Keratinocyte (primary cell): ENCODE results near the gene GPR176. TPM values are rescaled to one million over a fixed set of nuclear protein-coding genes. Genes with fewer than 3 reads are reported as not detected.

Experiments
- DNase-seq: peaks from one replicate; pipeline ENCODE4 v3.0.0-alpha.2; 2011; ENCODE audit warnings: low read depth, missing footprints, low spot score
- FAIRE-seq: peaks from 2 replicates; lab custom pipeline; 2011; peaks lifted over from hg19 to GRCh38; lab: Jason Lieb, UNC
- H2AFZ ChIP-seq: 2 replicates; pipeline ENCODE4 v1.6.0; 2012; ENCODE audit warnings: low read length, control low read depth, inconsistent platforms; ENCODE audit not compliant: control insufficient read depth
- H3K27ac ChIP-seq: 2 replicates; pipeline ENCODE4 v1.5.1; 2011; ENCODE audit warnings: low read length; ENCODE audit not compliant: control insufficient read depth, insufficient read depth
- H3K27me3 ChIP-seq: 3 replicates; pipeline ENCODE4 v1.6.0; 2011; ENCODE audit warnings: low read length; ENCODE audit not compliant: control insufficient read depth, insufficient read depth; ENCODE audit errors: extremely low read depth
- H3K36me3 ChIP-seq, 2 experiments: 2 replicates in 1 of 2; 3 replicates in 1 of 2; pipeline ENCODE4 v1.5.1; 2011; ENCODE audit warnings: low read length in 2 of 2, mild to moderate bottlenecking in 1 of 2; ENCODE audit not compliant: control insufficient read depth in 2 of 2, insufficient read depth in 2 of 2; ENCODE audit errors: extremely low read depth in 1 of 2
- H3K4me1 ChIP-seq: 3 replicates; pipeline ENCODE4 v1.5.1; 2011; ENCODE audit warnings: low read length; ENCODE audit not compliant: control insufficient read depth, insufficient read depth; ENCODE audit errors: extremely low read depth
- H3K4me2 ChIP-seq: 3 replicates; pipeline ENCODE4 v1.6.0; 2011; ENCODE audit warnings: low read depth, low read length; ENCODE audit not compliant: control insufficient read depth, insufficient read depth; ENCODE audit errors: extremely low read depth
- H3K4me3 ChIP-seq, 3 experiments: fragments of 200-600 bp in 1 of 3; sonication (generic) in 1 of 3; 2 replicates in 2 of 3; 3 replicates in 1 of 3; pipeline ENCODE4 v1.5.1; 2011 to 2016; ENCODE audit warnings: low read length in 3 of 3, mild to moderate bottlenecking in 3 of 3, control low read depth in 2 of 3, inconsistent platforms in 1 of 3, low read depth in 1 of 3, mixed read lengths in 1 of 3, mixed run types in 1 of 3, moderate library complexity in 1 of 3; ENCODE audit not compliant: control insufficient read depth in 2 of 3, insufficient read depth in 2 of 3; ENCODE audit errors: extremely low read depth in 1 of 3
- H3K79me2 ChIP-seq: 2 replicates; pipeline ENCODE4 v1.6.0; 2012; ENCODE audit warnings: low read length; ENCODE audit not compliant: control insufficient read depth, insufficient read depth
- H3K9ac ChIP-seq: 3 replicates; pipeline ENCODE4 v1.6.0; 2011; ENCODE audit warnings: low read length; ENCODE audit not compliant: control insufficient read depth, insufficient read depth; ENCODE audit errors: extremely low read depth
- H3K9me1 ChIP-seq: 3 replicates; pipeline ENCODE4 v1.6.0; 2011; ENCODE audit warnings: low read length; ENCODE audit not compliant: control insufficient read depth, insufficient read depth; ENCODE audit errors: extremely low read depth
- H3K9me3 ChIP-seq: 2 replicates; pipeline ENCODE4 v1.5.1; 2012; ENCODE audit warnings: low read depth, low read length; ENCODE audit not compliant: control insufficient read depth
- H4K20me1 ChIP-seq: 3 replicates; pipeline ENCODE4 v1.6.0; 2011; ENCODE audit warnings: low read length; ENCODE audit not compliant: control insufficient read depth, insufficient read depth; ENCODE audit errors: extremely low read depth
- EZH2 ChIP-seq: IDR thresholded peaks from one replicate; pipeline ENCODE4 v1.6.1; 2012; ENCODE audit warnings: inconsistent platforms, mild to moderate bottlenecking, low read length, moderate library complexity
- dilution Hi-C: fragments of 300-500 bp; cut with MboI; formaldehyde crosslinking; loops from one replicate; pipeline ENCODE4 v1.7.0; 2020; ENCODE audit warnings: low sequenced_read_pairs; ENCODE audit not compliant: extremely low pct_ligation_motif_present
- polyA plus RNA-seq, 5 experiments: library from polyadenylated mRNA; depleted of rRNA in 3 of 5; stranded (reverse) in 3 of 5; stranded (forward) in 1 of 5; unstranded in 1 of 5; fragments of >200 nt; gene quantifications; 1 replicate in 1 of 5; 2 replicates in 3 of 5; 3 replicates in 1 of 5; pipeline versions ENCODE4 v1.2.1 to v1.2.3, GENCODE V29; 2011 to 2012; ENCODE audit warnings: missing spikeins in 2 of 5, low read depth in 1 of 5, low replicate concordance in 1 of 5
- TF ChIP-seq, protein P1 (sequence below), 3 experiments: IDR thresholded peaks in 1 of 3; conservative IDR thresholded peaks in 1 of 3; optimal IDR thresholded peaks in 1 of 3; 2 replicates in 2 of 3; 3 replicates in 1 of 3; pipeline versions ENCODE3 to v1.5.1; 2011; ENCODE audit warnings: low read length in 3 of 3, mild to moderate bottlenecking in 3 of 3, moderate library complexity in 2 of 3, control low read depth in 1 of 3, inconsistent platforms in 1 of 3; ENCODE audit not compliant: insufficient read depth in 2 of 3; ENCODE audit errors: extremely low read depth in 1 of 3

Gene GPR176
- polyA plus RNA-seq, 1 donor (not counting 4 experiments of a cell fraction or from before 2014, with no cell fraction given): 12.5 TPM

DNA sequence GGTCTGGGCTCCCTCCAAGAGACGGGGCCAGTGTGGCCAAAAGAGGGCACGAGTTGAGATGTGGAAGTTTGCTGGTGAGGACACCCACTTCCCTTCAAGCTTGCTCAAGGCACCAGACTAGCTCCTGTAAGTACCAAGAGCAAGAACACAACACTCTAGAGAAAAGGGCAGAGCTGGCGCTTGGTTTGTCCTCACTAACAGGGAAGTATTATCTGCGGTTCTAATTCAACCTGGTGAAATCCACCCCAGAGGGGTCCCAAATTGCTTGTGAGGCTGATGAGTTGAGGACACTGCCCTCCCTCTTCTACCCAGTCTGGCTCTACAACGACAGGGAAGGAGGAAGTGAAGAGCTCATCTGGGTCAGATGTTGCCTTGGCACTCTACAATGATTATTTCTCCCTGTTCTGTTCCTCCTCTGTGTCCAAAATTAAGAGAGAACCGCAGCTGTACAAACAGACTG lies 120.5 kb downstream of the GPR176 start:
- TF ChIP-seq, protein P1, sequence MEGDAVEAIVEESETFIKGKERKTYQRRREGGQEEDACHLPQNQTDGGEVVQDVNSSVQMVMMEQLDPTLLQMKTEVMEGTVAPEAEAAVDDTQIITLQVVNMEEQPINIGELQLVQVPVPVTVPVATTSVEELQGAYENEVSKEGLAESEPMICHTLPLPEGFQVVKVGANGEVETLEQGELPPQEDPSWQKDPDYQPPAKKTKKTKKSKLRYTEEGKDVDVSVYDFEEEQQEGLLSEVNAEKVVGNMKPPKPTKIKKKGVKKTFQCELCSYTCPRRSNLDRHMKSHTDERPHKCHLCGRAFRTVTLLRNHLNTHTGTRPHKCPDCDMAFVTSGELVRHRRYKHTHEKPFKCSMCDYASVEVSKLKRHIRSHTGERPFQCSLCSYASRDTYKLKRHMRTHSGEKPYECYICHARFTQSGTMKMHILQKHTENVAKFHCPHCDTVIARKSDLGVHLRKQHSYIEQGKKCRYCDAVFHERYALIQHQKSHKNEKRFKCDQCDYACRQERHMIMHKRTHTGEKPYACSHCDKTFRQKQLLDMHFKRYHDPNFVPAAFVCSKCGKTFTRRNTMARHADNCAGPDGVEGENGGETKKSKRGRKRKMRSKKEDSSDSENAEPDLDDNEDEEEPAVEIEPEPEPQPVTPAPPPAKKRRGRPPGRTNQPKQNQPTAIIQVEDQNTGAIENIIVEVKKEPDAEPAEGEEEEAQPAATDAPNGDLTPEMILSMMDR (optimal IDR thresholded peaks at IDR 0.05 in 1 of 3, IDR thresholded peaks at IDR 0.05 in 1 of 3, conservative IDR thresholded peaks at IDR 0.05 in 1 of 3; ENCODE audit: extremely low read depth in 1 of 3, insufficient read depth in 2 of 3, low read length in 3 of 3): no peak
- TF ChIP-seq EZH2: no peak
- dilution Hi-C loops: loop anchor here (25.0 kb wide), 1 partner anchor 113 kb away; the partner anchor contains the start of gene GPR176
- peaks cover 11% of the 10 kb centered on the region for H3K4me1 ChIP-seq

DNA sequence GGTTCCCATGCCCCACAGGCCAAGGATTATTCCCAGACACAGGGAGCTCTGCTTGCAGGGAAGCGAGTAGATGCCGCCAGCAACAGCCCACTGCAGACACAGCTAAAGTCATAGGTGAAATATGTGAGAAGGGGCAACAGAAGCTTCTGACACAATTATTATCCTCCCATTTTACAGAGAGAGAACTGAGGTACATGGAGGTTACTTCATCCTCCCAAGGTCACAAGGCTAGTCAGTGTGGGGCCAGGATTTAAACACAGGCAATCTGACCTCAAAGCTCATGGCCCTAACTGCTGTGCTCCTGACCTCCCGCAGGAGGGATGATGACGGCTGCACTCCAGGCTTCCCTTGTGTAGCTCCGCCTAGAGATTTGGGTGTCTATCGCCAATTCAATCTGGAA lies 121.7 kb downstream of the GPR176 start:
- Histone ChIP-seq H3K27ac (no peak overlapping the region), H3K9me3 (no peaks in the 10 kb centered on the region), H3K36me3 (peaks cover 0 to 15% of the 10 kb centered on the region in 2 experiments), H3K4me1 (no peaks in the 10 kb centered on the region), H3K9me1 (no peaks in the 10 kb centered on the region), H3K9ac (no peak overlapping the region), H3K4me2 (no peak overlapping the region), H3K79me2 (peaks cover under 1% of the 10 kb centered on the region), H2AFZ (no peak overlapping the region), H3K4me3 (no peak overlapping the region), H4K20me1 (no peaks in the 10 kb centered on the region), H3K27me3 (no peaks in the 10 kb centered on the region)
- TF ChIP-seq EZH2: no peak
- TF ChIP-seq, protein P1 (optimal IDR thresholded peaks at IDR 0.05 in 1 of 3, IDR thresholded peaks at IDR 0.05 in 1 of 3, conservative IDR thresholded peaks at IDR 0.05 in 1 of 3; ENCODE audit: extremely low read depth in 1 of 3, insufficient read depth in 2 of 3, low read length in 3 of 3): no peak
- FAIRE-seq (no peak), DNase-seq (no peak)
- dilution Hi-C loops: no loop called here

More for the DNA sequence above, 120.5 kb downstream of the GPR176 start:
- H3K9me1 ChIP-seq: peaks cover 3% of the 10 kb centered on the region
- DNase-seq (no peak), FAIRE-seq (no peak)
- no peaks in the 10 kb centered on the region for H3K27me3 ChIP-seq
- no peak overlapping the region for H3K27ac ChIP-seq
- H3K4me2 ChIP-seq: no peak overlapping the region
- no peak overlapping the region for H2AFZ ChIP-seq
- H3K79me2 ChIP-seq: peaks cover 3% of the 10 kb centered on the region
- no peaks in the 10 kb centered on the region for H4K20me1 ChIP-seq
- H3K9ac ChIP-seq: no peak overlapping the region
- no peaks in the 10 kb centered on the region for H3K9me3 ChIP-seq
- H3K4me3 ChIP-seq: no peak overlapping the region
- peaks cover 0 to 15% of the 10 kb centered on the region in 2 experiments for H3K36me3 ChIP-seq
